Peyer's patch (tissue), 4 donors: ENCODE data around the gene SLC25A34. TPM values are rescaled to one million over a fixed set of nuclear protein-coding genes. Genes with fewer than 3 reads are reported as not detected.

Experiments
- DNase-seq, 3 donors: peaks; one replicate each; pipeline ENCODE4 v3.0.0-alpha.2; 2017 to 2019
- H3K27ac ChIP-seq, 4 donors: fragments of 200-600 bp; sonication (generic); one replicate each; pipeline ENCODE4 v1.5.1; 2016 to 2019
- H3K27me3 ChIP-seq, 2 donors: fragments of 200-600 bp; sonication (generic); one replicate each; pipeline ENCODE4 v1.5.1; 2019
- H3K36me3 ChIP-seq, 3 donors: fragments of 200-600 bp; sonication (generic); one replicate each; pipeline ENCODE4 v1.5.1; 2016 to 2019
- H3K4me1 ChIP-seq, 4 donors: fragments of 200-600 bp; sonication (generic); one replicate each; pipeline ENCODE4 v1.5.1; 2016 to 2019
- H3K4me3 ChIP-seq, 4 donors: fragments of 200-600 bp; sonication (generic); 1 replicate in 3 of 4; 2 replicates in 1 of 4; pipeline ENCODE4 v1.5.1; 2016 to 2019; ENCODE audit warnings: mild to moderate bottlenecking in 1 of 4
- H3K9me3 ChIP-seq, 4 donors: fragments of 200-600 bp; sonication (generic); one replicate each; pipeline ENCODE4 v1.5.1; 2016 to 2019; ENCODE audit warnings: mild to moderate bottlenecking in 1 of 4
- CTCF ChIP-seq, 6 experiments: fragments of 450-650 bp in 4 of 6; fragments of 200-600 bp in 2 of 6; sonication (generic) in 1 of 6; IDR thresholded peaks; one replicate each; pipeline ENCODE4 v1.5.1; 2017 to 2019; ENCODE audit warnings: antibody characterized with exemption in 6 of 6, mild to moderate bottlenecking in 3 of 6, moderate library complexity in 1 of 6
- POLR2A ChIP-seq, 2 donors: fragments of 450-650 bp; IDR thresholded peaks; one replicate each; pipeline ENCODE4 v1.5.1; 2017; ENCODE audit warnings: antibody characterized with exemption in 2 of 2, mild to moderate bottlenecking in 2 of 2, moderate library complexity in 2 of 2
- total RNA-seq, 4 donors: library from RNA; depleted of rRNA; stranded (reverse); fragments of >200 nt; gene quantifications; one replicate each; pipeline ENCODE4 v1.1.0, GENCODE V29; 2016

SLC25A34 gene
- total RNA-seq, 4 donors from 2014 or later: 32.2 to 127 (median 69.5) TPM

- TF ChIP-seq POLR2A (IDR thresholded peaks at IDR 0.05) (no peak), CTCF (IDR thresholded peaks at IDR 0.05) (no peak)
- H3K9me3 ChIP-seq: no peaks in the 10 kb centered on the region
- peaks cover 0 to 90% (median 0%) of the 10 kb centered on the region in 3 donors for H3K36me3 ChIP-seq
- H3K27me3 ChIP-seq: no peaks in the 10 kb centered on the region
- no peak for DNase-seq
- no peak overlapping the region for H3K27ac ChIP-seq
- H3K4me3 ChIP-seq: no peak overlapping the region
- no peaks in the 10 kb centered on the region for H3K4me1 ChIP-seq
Measured at GRCh38 chr1:15727424-15727823, 8.6 kb upstream of the SLC25A34 start.

- DNase-seq: no peak
- H3K36me3 ChIP-seq: peaks cover 0 to 90% (median 0%) of the 10 kb centered on the region in 3 donors
- H3K9me3 ChIP-seq: no peaks in the 10 kb centered on the region
- no peaks in the 10 kb centered on the region for H3K4me1 ChIP-seq
- no peak overlapping the region for H3K27ac ChIP-seq
- no peaks in the 10 kb centered on the region for H3K27me3 ChIP-seq
- TF ChIP-seq POLR2A (IDR thresholded peaks at IDR 0.05) (no peak), CTCF (IDR thresholded peaks at IDR 0.05) (no peak)
- H3K4me3 ChIP-seq: no peak overlapping the region
Measured at GRCh38 chr1:15727866-15728534, 8.1 kb upstream of the SLC25A34 start.

GRCh38 chr1:15728937-15729657 is 7.0 kb upstream of the SLC25A34 start:
- DNase-seq: no peak
- Histone ChIP-seq H3K27ac (no peak overlapping the region), H3K4me3 (no peak overlapping the region), H3K36me3 (peaks cover 0 to 95% (median 0%) of the 10 kb centered on the region in 3 donors), H3K4me1 (no peaks in the 10 kb centered on the region), H3K9me3 (no peaks in the 10 kb centered on the region), H3K27me3 (no peaks in the 10 kb centered on the region)
- TF ChIP-seq CTCF (IDR thresholded peaks at IDR 0.05) (no peak), POLR2A (IDR thresholded peaks at IDR 0.05) (no peak)

- Histone ChIP-seq H3K27ac (peak overlapping the region in 1 of 4 donors; percentile 25), H3K36me3 (peaks cover 0 to 92% (median 0%) of the 10 kb centered on the region in 3 donors), H3K4me1 (peaks cover 0 to 9% (median 0%) of the 10 kb centered on the region in 4 donors), H3K27me3 (no peaks in the 10 kb centered on the region), H3K9me3 (no peaks in the 10 kb centered on the region), H3K4me3 (no peak overlapping the region)
- DNase-seq: no peak
- TF ChIP-seq POLR2A (IDR thresholded peaks at IDR 0.05): no peak
Measured at GRCh38 chr1:15730423-15730822, 5.6 kb upstream of the SLC25A34 start.

- Histone ChIP-seq H3K9me3 (no peaks in the 10 kb centered on the region), H3K36me3 (peaks cover 0 to 87% (median 0%) of the 10 kb centered on the region in 3 donors), H3K27ac (no peak overlapping the region), H3K4me3 (no peak overlapping the region), H3K27me3 (no peaks in the 10 kb centered on the region), H3K4me1 (peaks cover 0 to 13% (median 0%) of the 10 kb centered on the region in 4 donors)
- TF ChIP-seq CTCF (IDR thresholded peaks at IDR 0.05) (no peak), POLR2A (IDR thresholded peaks at IDR 0.05) (no peak)
- DNase-seq: no peak
Measured at GRCh38 chr1:15730936-15731335, 5.1 kb upstream of the SLC25A34 start.
